Measurements from ENCODE around the gene ADCY5.

DNA sequence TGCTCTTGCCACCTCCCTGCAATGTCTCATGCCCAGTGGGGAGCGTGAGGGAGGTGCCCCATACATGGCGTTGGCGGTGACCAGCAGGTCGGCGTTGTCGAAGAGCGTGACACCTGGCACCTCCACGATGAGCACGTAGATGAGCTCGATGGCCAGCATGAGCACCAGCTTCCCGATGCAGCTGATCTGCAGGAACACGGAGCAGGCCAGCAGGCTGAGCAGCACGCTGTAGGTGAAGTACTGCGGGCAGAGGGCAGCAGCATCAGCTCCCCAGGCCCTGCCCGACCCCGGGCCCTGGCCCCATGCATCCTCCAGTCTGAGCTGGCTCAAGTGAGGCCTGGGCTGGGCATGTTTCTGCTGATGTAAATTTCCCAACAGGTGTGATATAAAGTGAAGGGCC, 148.8 kb downstream of the ADCY5 start:
- TF ChIP-seq YY1 (IDR thresholded peaks at IDR 0.05; ENCODE audit: insufficient read depth, insufficient read length), result no peak
- TF ChIP-seq ZNF274 (IDR thresholded peaks at IDR 0.05; ENCODE audit: low read depth, low read length), result no peak

Data from NT2/D1 (cell line).